GM15510 (cell line): Measurements from ENCODE around the gene SMC3.

ENCODE experiments used
- POLR2A ChIP-seq: IDR thresholded peaks from 3 replicates; pipeline ENCODE4 v1.6.1; 2011; ENCODE audit warnings: borderline replicate concordance; ENCODE audit not compliant: insufficient read length; ENCODE audit errors: extremely low read depth

SMC3 gene

GRCh38 chr10:110567201-110568054 lies at the start of gene SMC3:
Gene SMC3, plus strand, starts transcription at chr10:110567695. Its CDS starts 122 bp downstream, at chr10:110567817.
- peak; percentile 72 for TF ChIP-seq POLR2A

GRCh38 chr10:110522365-110522988 lies 45.0 kb upstream of the SMC3 start:
- no peak for TF ChIP-seq POLR2A

GRCh38 chr10:110523736-110524135 lies 43.8 kb upstream of the SMC3 start:
- no peak for TF ChIP-seq POLR2A

DNA sequence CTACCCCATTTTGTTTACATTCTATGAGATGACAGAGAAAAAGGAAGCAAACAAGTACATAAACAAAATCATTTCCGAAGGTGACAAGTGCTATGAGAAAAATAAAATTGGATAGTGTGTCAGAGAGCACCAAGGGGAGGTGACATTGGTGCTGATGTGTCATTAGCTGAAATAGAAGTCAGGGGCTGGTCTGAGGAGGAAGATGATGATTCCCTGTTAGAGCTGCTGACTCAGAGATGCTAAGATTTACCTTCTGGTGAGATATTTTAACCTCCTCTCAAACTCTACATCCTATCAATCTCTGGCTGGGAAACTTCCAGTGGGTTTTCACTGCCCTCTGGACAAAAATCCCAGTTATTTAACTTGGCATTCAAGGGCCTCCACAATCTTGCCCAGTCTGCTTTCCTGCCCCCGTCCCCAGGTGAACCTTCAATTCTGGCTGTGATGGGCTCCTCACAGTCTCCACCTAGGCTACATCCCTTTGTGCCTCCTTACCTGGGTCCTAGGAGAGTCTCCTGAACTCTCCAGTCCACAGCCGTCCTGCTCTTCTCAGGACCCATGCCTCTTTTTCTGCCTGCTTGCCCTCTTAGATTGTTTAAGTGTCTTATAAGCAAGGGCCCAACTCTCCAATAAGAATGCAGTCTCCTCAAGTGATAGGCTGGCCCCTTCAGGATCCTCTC lies 43.2 kb upstream of the SMC3 start:
- no peak for TF ChIP-seq POLR2A

DNA sequence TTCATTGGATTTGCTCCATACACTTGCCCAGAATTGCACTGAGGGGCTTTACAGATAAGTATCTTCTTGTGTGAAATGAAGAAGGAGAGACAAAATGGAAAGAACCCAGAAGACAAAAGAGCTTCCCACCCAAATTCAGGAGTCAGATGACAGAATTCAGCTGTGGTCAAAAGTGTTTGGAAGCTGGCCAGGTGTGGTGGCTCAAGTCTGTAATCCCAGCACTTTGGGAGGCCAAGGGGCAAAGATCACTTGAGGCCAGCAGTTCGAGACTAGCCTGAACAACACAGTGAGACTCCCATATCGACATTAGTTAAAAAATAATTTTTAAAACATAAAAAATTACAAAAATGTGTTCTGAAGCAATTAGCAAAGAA lies 42.6 kb upstream of the SMC3 start:
- TF ChIP-seq POLR2A: no peak

- no peak for TF ChIP-seq POLR2A
Observed at GRCh38 chr10:110525349-110526260, 41.9 kb upstream of the SMC3 start.

DNA sequence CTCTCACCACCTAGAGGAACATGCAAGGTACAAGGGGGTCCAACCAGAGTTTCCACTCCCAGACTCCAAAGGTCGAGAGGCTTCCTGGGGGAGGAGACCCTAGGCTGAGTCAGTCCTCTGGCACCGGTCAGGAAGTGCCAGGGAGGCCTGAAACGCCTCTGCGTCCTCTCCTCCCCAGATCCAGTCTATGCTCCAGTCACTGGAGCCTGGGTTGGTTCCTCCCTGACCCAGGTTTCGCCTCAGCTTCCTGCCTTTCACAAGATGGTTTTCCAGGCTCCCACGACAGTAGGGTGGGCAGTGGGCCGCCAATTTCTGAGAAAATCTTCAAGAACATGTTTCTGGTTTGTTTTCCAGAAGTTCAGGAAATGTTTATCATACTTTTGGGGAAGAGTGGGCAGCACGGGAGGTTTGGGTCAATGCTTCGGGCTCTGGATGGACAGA lies 39.7 kb upstream of the SMC3 start:
- TF ChIP-seq POLR2A: no peak

- no peak for TF ChIP-seq POLR2A
Observed at GRCh38 chr10:110528224-110528996, 39.1 kb upstream of the SMC3 start.

- no peak for TF ChIP-seq POLR2A
Observed at GRCh38 chr10:110529596-110530011, 37.9 kb upstream of the SMC3 start.

DNA sequence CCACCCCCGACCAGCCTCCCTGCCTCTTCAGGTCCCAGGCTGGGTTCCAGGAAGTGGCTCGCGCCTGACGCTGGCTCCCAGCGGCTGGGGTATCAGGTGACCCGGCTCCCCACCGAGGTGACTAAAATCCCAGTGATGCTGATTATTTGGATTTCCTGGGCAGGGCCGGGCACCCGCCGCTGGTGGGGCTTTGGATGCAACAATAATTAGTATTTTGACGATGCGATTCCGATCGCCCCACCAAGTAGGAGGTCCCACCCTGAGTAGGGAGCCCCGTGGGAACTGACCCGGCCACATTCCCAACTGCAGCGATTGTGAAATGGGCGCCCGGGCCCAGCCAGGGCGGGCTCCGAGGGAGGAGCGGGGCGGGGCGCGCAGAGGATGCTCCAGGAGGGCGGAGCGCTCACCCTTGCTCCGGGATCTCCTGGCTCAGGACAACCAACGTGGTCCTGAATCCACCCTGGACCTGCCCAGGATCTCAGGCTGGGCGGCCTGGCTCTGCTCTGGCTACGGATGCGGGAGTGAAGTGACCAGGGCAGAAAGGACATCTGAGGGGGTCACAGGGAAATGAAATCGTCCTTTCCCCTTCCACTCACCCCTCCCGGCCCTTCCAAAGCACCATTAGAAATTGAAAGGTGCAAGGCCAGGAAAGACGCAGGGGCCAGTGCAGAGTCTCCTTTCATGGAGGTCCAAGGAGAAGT lies 37.2 kb upstream of the SMC3 start:
- no peak for TF ChIP-seq POLR2A

- no peak for TF ChIP-seq POLR2A
Observed at GRCh38 chr10:110531687-110532086, 35.8 kb upstream of the SMC3 start.

GRCh38 chr10:110533149-110533548 lies 34.3 kb upstream of the SMC3 start:
- no peak for TF ChIP-seq POLR2A

DNA sequence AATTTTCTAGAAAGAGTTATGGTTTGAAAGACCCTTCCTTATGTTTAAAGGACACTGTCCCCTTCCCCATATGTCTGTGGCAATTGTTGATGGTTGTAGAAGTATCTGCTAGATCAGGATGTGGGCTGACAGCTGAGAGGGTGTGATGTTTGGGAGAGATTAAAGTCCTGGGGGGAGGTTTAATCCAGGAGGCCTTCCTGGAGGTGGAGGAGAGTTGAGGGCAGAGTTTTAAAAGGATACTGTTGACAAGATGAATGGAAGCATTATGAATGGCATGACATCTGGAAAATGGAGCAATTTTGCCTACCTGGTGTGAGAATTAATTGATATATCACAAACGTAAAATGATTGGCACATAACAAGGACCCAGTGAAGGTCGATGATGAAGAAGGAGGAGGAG lies 32.9 kb upstream of the SMC3 start:
- no peak for TF ChIP-seq POLR2A
